Measurements from ENCODE around the gene MOBP. TPM values are rescaled to one million over a fixed set of nuclear protein-coding genes. Genes with fewer than 3 reads are reported as not detected.

Gene MOBP
- total and polyA plus RNA-seq, 7 donors: 0.01 to 0.09 TPM; not detected in 5

DNA sequence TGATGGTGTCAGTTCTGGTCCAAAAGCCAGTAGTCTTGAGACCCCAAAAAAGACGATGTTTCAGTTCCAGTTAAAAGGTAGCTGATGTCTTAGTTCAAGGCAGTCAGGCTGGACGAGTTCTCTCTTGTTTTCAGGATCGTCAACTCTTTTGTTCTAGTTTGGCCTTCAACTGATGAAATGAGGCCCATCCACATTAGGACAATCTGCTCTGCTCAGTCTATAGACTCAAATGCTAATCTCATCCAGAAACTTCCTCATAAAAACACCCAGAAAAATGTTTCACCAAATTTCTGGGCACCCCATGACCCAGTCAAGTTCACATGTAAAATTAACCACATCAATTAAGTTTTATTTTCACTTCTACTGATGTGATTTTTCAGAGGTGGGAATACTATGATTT lies 74.0 kb downstream of the MOBP start:
- Histone ChIP-seq H3K4me3 (peak overlapping the region; percentile 48), H3K27ac (no peak overlapping the region), H3K4me1 (no peaks in the 10 kb centered on the region), H3K27me3 (ENCODE audit: insufficient read depth in 3 of 3, low read length in 2 of 3) (no peaks in the 10 kb centered on the region), H3K9me3 (no peaks in the 10 kb centered on the region), H3K36me3 (ENCODE audit: insufficient read depth in 1 of 2, low read depth in 1 of 2) (no peaks in the 10 kb centered on the region)
- ATAC-seq (no peak), DNase-seq (no peak)
- intact Hi-C loops (cut with DNase I): loop anchor here in 1 of 2 donors (10.0 kb wide), 1 partner anchor 633 kb away; no protein-coding TSS in a partner anchor
- 73 to 76% (median 75%) methylated on average over 3 of the region's 3 CpGs for WGBS, 3 donors
- TF ChIP-seq CTCF (IDR thresholded peaks at IDR 0.05): no peak

- no peak for DNase-seq
- TF ChIP-seq CTCF (IDR thresholded peaks at IDR 0.05): peak; percentile 34
- H3K9me3 ChIP-seq: no peaks in the 10 kb centered on the region
- WGBS, 3 donors: 7 to 17% (median 12%) methylated on average over 5 of the region's 5 CpGs
- H3K4me1 ChIP-seq: no peaks in the 10 kb centered on the region
- intact Hi-C loops (cut with DNase I): loop anchor here in 1 of 2 donors (10.0 kb wide), 1 partner anchor 633 kb away; no protein-coding TSS in a partner anchor
- no peaks in the 10 kb centered on the region for H3K27me3 ChIP-seq (ENCODE audit: insufficient read depth in 3 of 3, low read length in 2 of 3)
- H3K36me3 ChIP-seq (ENCODE audit: insufficient read depth in 1 of 2, low read depth in 1 of 2): no peaks in the 10 kb centered on the region
- peak overlapping the region; percentile 48 for H3K4me3 ChIP-seq
- no peak for ATAC-seq
- no peak overlapping the region for H3K27ac ChIP-seq
Measured at GRCh38 chr3:39541917-39542329, 74.4 kb downstream of the MOBP start.

DNA sequence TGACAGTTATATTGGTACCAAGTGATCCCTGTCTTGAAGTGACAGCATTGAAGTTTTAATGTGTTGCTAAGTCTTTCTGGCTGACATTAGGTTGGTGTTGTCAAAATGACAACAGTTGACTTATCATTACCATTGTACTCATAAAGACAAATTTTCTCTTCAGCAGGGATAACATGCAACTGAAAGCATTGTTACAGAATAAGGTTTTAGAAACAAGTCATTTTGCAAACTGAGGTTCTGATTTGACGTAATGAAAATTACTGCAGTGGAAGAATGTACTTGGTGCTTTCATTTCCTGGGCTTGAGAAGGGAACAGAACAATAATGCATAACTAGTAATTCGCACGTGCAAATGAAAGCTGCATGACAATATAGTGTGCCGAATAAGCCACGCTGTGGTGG lies 75.1 kb downstream of the MOBP start:
- intact Hi-C loops (cut with DNase I): loop anchor here in 1 of 2 donors (10.0 kb wide), 1 partner anchor 632 kb away; no protein-coding TSS in a partner anchor
- Histone ChIP-seq H3K9me3 (no peaks in the 10 kb centered on the region), H3K36me3 (ENCODE audit: insufficient read depth in 1 of 2, low read depth in 1 of 2) (no peaks in the 10 kb centered on the region), H3K27me3 (ENCODE audit: insufficient read depth in 3 of 3, low read length in 2 of 3) (no peaks in the 10 kb centered on the region), H3K4me1 (no peaks in the 10 kb centered on the region), H3K27ac (no peak overlapping the region), H3K4me3 (no peak overlapping the region)
- DNase-seq (no peak), ATAC-seq (no peak)
- no peak for TF ChIP-seq CTCF (IDR thresholded peaks at IDR 0.05)
- WGBS, 3 donors: 82 to 87% (median 87%) methylated on average over 5 of the region's 5 CpGs

- Histone ChIP-seq H3K27me3 (ENCODE audit: insufficient read depth in 3 of 3, low read length in 2 of 3) (no peaks in the 10 kb centered on the region), H3K9me3 (no peaks in the 10 kb centered on the region), H3K4me1 (no peaks in the 10 kb centered on the region), H3K27ac (no peak overlapping the region), H3K4me3 (no peak overlapping the region), H3K36me3 (ENCODE audit: insufficient read depth in 1 of 2, low read depth in 1 of 2) (no peaks in the 10 kb centered on the region)
- no peak for DNase-seq
- intact Hi-C loops (cut with DNase I): loop anchor here in 1 of 2 donors (10.0 kb wide), 1 partner anchor 627 kb away; no protein-coding TSS in a partner anchor
- no peak for TF ChIP-seq CTCF (IDR thresholded peaks at IDR 0.05)
- no peak for ATAC-seq
- WGBS, 3 donors: 47 to 54% (median 51%) methylated on average over 3 of the region's 3 CpGs
Measured at GRCh38 chr3:39548282-39548681, 80.8 kb downstream of the MOBP start.
